Measurements from ENCODE around the gene SEC14L5. TPM values are rescaled to one million over a fixed set of nuclear protein-coding genes. Genes with fewer than 3 reads are reported as not detected.

Gene SEC14L5
- total and polyA plus RNA-seq, 10 of the 15 experiments (the other 5 are each of a cell fraction or from before 2014, with no cell fraction given): 0.01 TPM; not detected in 9

DNA sequence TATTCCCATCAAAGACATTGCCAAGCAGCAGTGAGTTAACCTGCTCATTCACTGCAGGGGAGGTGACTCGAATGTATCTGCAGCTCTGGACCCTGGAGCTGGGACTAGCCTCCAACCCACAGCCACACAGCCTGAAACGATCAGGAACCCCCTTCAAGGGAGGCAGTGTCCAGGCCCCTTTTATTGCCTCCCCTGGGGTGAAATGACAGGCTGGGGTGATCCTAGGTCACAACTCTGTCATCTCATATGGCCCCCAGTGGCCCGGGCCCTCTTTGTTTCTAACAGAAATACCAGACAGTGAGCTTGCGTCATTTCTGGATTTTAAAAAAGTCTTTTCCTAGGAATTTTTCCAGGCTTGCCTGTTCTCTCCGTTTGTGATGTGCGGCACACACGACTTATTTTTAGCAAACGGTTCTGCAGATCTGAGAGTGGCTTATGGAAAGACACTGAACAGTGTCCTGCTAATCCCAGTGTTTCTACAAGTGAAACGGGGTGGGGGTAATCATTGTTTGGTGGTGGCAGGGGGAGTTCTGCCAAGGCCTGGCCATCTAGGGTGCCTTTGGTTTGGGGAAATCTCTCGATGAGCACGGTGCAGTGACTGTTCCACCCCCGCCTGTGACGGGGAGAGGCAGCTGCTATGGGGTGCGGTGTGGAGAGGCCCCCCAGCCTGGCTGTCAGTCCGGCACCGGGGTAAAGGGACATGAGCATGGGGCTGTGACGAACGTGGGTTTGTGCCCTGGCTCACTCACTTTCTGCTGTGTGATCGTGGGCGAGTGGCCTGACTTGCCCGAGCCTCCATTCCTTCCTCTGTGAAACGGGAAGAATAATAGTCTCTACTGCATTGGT is 48.4 kb downstream of the SEC14L5 start:
- 31% methylated on average over 22 of the region's 22 CpGs for WGBS (ENCODE audit: insufficient coverage, insufficient replicate concordance, low lambda C conversion rate, missing lambda C conversion rate)
- SMC1A ChIA-PET (ENCODE audit: uncharacterized antibody, unreplicated experiment): no interaction called here
- H3K79me2 ChIP-seq (ENCODE audit: control insufficient read depth, insufficient read depth, low read length): no peaks in the 10 kb centered on the region
- H2AFZ ChIP-seq (ENCODE audit: control insufficient read depth, low read depth, low read length): no peak overlapping the region
- H3K9me3 ChIP-seq (replicated peaks; ENCODE audit: control insufficient read depth, insufficient read depth, low read length): no peaks in the 10 kb centered on the region
- FAIRE-seq (no peak), DNase-seq (ENCODE audit: low read depth, low spot score) (no peak), ATAC-seq (no peak)
- no peaks in the 10 kb centered on the region for H3K27me3 ChIP-seq (replicated peaks in 1 of 2; ENCODE audit: control insufficient read depth in 2 of 2, insufficient read depth in 2 of 2, low read length in 1 of 2)
- CTCF ChIA-PET: no interaction called here
- in situ Hi-C loops (cut with MboI) (no loop called here), intact Hi-C loops (cut with micrococcal nuclease; ENCODE audit: unreplicated experiment) (no loop called here)
- POLR2A ChIA-PET: no interaction called here
- no peaks in the 10 kb centered on the region for H4K20me1 ChIP-seq (ENCODE audit: control insufficient read depth, insufficient read depth)
- H3K27ac ChIP-seq (ENCODE audit: control insufficient read depth, insufficient read depth): no peak overlapping the region
- RAD21 ChIA-PET (ENCODE audit: unreplicated experiment): no interaction called here
- no peaks in the 10 kb centered on the region for H3K36me3 ChIP-seq (ENCODE audit: control insufficient read depth in 2 of 2, insufficient read depth in 2 of 2, low read length in 1 of 2)
- no TSS peak for BruUV-seq (replicated peaks)
- no peak overlapping the region for H3K9ac ChIP-seq (ENCODE audit: control insufficient read depth, insufficient read depth, low read length)
- H3K4me1 ChIP-seq (ENCODE audit: control insufficient read depth, insufficient read depth, low read length): no peaks in the 10 kb centered on the region
- H3K4me3 ChIP-seq: no peak overlapping the region
- H3K4me2 ChIP-seq (ENCODE audit: control insufficient read depth, insufficient read depth): no peak overlapping the region
- TF ChIP-seq NFXL1 (IDR thresholded peaks at IDR 0.05; ENCODE audit: borderline replicate concordance) (no peak), SUZ12 (IDR thresholded peaks at IDR 0.05; ENCODE audit: unreplicated experiment) (no peak), SREBF1 (IDR thresholded peaks at IDR 0.05; ENCODE audit: low read length) (no peak), NR2C1 (IDR thresholded peaks at IDR 0.05) (no peak), SMAD5 (IDR thresholded peaks at IDR 0.05; ENCODE audit: low read depth) (no peak), ZNF207 (IDR thresholded peaks at IDR 0.05; ENCODE audit: borderline replicate concordance) (no peak), HDGF (IDR thresholded peaks at IDR 0.05) (no peak), HCFC1 (IDR thresholded peaks at IDR 0.05; ENCODE audit: low read length) (no peak), IRF4 (IDR thresholded peaks at IDR 0.05; ENCODE audit: low read depth, low read length) (no peak)
- TF ChIP-seq, protein P1, sequence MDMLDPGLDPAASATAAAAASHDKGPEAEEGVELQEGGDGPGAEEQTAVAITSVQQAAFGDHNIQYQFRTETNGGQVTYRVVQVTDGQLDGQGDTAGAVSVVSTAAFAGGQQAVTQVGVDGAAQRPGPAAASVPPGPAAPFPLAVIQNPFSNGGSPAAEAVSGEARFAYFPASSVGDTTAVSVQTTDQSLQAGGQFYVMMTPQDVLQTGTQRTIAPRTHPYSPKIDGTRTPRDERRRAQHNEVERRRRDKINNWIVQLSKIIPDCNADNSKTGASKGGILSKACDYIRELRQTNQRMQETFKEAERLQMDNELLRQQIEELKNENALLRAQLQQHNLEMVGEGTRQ (IDR thresholded peaks at IDR 0.05; ENCODE audit: borderline replicate concordance, low read depth, low read length): no peak
- TF ChIP-seq, protein P2, sequence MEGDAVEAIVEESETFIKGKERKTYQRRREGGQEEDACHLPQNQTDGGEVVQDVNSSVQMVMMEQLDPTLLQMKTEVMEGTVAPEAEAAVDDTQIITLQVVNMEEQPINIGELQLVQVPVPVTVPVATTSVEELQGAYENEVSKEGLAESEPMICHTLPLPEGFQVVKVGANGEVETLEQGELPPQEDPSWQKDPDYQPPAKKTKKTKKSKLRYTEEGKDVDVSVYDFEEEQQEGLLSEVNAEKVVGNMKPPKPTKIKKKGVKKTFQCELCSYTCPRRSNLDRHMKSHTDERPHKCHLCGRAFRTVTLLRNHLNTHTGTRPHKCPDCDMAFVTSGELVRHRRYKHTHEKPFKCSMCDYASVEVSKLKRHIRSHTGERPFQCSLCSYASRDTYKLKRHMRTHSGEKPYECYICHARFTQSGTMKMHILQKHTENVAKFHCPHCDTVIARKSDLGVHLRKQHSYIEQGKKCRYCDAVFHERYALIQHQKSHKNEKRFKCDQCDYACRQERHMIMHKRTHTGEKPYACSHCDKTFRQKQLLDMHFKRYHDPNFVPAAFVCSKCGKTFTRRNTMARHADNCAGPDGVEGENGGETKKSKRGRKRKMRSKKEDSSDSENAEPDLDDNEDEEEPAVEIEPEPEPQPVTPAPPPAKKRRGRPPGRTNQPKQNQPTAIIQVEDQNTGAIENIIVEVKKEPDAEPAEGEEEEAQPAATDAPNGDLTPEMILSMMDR (IDR thresholded peaks at IDR 0.05 in 2 of 3, conservative IDR thresholded peaks at IDR 0.05 in 1 of 3; ENCODE audit: control insufficient read depth in 2 of 3, extremely low read depth in 1 of 3, insufficient read depth in 1 of 3, low read depth in 3 of 3, low read length in 3 of 3): no peak
- TF ChIP-seq, protein P3, sequence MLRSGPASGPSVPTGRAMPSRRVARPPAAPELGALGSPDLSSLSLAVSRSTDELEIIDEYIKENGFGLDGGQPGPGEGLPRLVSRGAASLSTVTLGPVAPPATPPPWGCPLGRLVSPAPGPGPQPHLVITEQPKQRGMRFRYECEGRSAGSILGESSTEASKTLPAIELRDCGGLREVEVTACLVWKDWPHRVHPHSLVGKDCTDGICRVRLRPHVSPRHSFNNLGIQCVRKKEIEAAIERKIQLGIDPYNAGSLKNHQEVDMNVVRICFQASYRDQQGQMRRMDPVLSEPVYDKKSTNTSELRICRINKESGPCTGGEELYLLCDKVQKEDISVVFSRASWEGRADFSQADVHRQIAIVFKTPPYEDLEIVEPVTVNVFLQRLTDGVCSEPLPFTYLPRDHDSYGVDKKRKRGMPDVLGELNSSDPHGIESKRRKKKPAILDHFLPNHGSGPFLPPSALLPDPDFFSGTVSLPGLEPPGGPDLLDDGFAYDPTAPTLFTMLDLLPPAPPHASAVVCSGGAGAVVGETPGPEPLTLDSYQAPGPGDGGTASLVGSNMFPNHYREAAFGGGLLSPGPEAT (IDR thresholded peaks at IDR 0.05; ENCODE audit: low read depth): no peak
- TF ChIP-seq, protein P4, sequence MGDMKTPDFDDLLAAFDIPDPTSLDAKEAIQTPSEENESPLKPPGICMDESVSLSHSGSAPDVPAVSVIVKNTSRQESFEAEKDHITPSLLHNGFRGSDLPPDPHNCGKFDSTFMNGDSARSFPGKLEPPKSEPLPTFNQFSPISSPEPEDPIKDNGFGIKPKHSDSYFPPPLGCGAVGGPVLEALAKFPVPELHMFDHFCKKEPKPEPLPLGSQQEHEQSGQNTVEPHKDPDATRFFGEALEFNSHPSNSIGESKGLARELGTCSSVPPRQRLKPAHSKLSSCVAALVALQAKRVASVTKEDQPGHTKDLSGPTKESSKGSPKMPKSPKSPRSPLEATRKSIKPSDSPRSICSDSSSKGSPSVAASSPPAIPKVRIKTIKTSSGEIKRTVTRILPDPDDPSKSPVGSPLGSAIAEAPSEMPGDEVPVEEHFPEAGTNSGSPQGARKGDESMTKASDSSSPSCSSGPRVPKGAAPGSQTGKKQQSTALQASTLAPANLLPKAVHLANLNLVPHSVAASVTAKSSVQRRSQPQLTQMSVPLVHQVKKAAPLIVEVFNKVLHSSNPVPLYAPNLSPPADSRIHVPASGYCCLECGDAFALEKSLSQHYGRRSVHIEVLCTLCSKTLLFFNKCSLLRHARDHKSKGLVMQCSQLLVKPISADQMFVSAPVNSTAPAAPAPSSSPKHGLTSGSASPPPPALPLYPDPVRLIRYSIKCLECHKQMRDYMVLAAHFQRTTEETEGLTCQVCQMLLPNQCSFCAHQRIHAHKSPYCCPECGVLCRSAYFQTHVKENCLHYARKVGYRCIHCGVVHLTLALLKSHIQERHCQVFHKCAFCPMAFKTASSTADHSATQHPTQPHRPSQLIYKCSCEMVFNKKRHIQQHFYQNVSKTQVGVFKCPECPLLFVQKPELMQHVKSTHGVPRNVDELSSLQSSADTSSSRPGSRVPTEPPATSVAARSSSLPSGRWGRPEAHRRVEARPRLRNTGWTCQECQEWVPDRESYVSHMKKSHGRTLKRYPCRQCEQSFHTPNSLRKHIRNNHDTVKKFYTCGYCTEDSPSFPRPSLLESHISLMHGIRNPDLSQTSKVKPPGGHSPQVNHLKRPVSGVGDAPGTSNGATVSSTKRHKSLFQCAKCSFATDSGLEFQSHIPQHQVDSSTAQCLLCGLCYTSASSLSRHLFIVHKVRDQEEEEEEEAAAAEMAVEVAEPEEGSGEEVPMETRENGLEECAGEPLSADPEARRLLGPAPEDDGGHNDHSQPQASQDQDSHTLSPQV (IDR thresholded peaks at IDR 0.05): no peak
- TF ChIP-seq, protein P5, sequence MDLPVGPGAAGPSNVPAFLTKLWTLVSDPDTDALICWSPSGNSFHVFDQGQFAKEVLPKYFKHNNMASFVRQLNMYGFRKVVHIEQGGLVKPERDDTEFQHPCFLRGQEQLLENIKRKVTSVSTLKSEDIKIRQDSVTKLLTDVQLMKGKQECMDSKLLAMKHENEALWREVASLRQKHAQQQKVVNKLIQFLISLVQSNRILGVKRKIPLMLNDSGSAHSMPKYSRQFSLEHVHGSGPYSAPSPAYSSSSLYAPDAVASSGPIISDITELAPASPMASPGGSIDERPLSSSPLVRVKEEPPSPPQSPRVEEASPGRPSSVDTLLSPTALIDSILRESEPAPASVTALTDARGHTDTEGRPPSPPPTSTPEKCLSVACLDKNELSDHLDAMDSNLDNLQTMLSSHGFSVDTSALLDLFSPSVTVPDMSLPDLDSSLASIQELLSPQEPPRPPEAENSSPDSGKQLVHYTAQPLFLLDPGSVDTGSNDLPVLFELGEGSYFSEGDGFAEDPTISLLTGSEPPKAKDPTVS (IDR thresholded peaks at IDR 0.05; ENCODE audit: low read depth, low read length): no peak

All from GM12878 (cell line).